Tibial nerve (tissue), 4 donors: ENCODE data around the gene GCLC. TPM values are rescaled to one million over a fixed set of nuclear protein-coding genes. Genes with fewer than 3 reads are reported as not detected.
A peak's percentile ranks its signal among the peaks of the same experiment; 100 is the strongest.

Experiments used
- DNase-seq, 2 donors: peaks; one replicate each; pipeline ENCODE4 v3.0.0-alpha.2; 2019; ENCODE audit warnings: low spot score in 2 of 2
- H3K27ac ChIP-seq, 4 donors: fragments of 200-600 bp; sonication (generic) in 3 of 4; one replicate each; pipeline ENCODE4 v1.5.1; 2017 to 2019; ENCODE audit warnings: mild to moderate bottlenecking in 1 of 4
- H3K27me3 ChIP-seq, 2 donors: fragments of 200-600 bp; sonication (generic) in 1 of 2; one replicate each; pipeline versions ENCODE4 v1.5.1 to v1.6.0; 2017 to 2019
- H3K36me3 ChIP-seq, 3 donors: fragments of 200-600 bp; sonication (generic); one replicate each; pipeline ENCODE4 v1.5.1; 2018 to 2019
- H3K4me1 ChIP-seq, 4 donors: fragments of 200-600 bp; sonication (generic) in 3 of 4; one replicate each; pipeline ENCODE4 v1.5.1; 2017 to 2019
- H3K4me3 ChIP-seq, 4 donors: fragments of 200-600 bp; sonication (generic) in 3 of 4; one replicate each; pipeline ENCODE4 v1.5.1; 2017 to 2019; ENCODE audit warnings: mild to moderate bottlenecking in 1 of 4, moderate library complexity in 1 of 4
- H3K9me3 ChIP-seq, 4 donors: fragments of 200-600 bp; sonication (generic) in 3 of 4; one replicate each; pipeline ENCODE4 v1.5.1; 2017 to 2019
- EP300 ChIP-seq, 2 donors: sonication (generic); formaldehyde crosslinking; IDR thresholded peaks; one replicate each; pipeline ENCODE4 v1.6.1; 2017; ENCODE audit warnings: antibody characterized with exemption in 2 of 2, mild to moderate bottlenecking in 1 of 2
- POLR2A ChIP-seq, 2 donors: fragments of 450-650 bp; IDR thresholded peaks; one replicate each; pipeline ENCODE4 v1.6.1; 2017; ENCODE audit warnings: antibody characterized with exemption in 2 of 2, mild to moderate bottlenecking in 2 of 2, moderate library complexity in 2 of 2
- WGBS, 2 donors: methylation state at CpG; one replicate each; pipeline ENCODE4 v1.1.5; 2018; 5-methylcytosine and 5-hydroxymethylcytosine counted together
- total RNA-seq, 4 donors: library from RNA; depleted of rRNA; stranded (reverse); fragments of >200 nt; gene quantifications; one replicate each; pipeline ENCODE4 v1.1.0, GENCODE V29; 2016
- TF ChIP-seq, protein P1 (sequence below), 5 experiments: fragments of 200-600 bp in 3 of 5; fragments of 450-650 bp in 2 of 5; sonication (generic) in 3 of 5; IDR thresholded peaks; one replicate each; pipeline ENCODE4 v1.5.1; 2016 to 2019; ENCODE audit warnings: antibody characterized with exemption in 5 of 5, mild to moderate bottlenecking in 3 of 5, moderate library complexity in 2 of 5

GCLC gene
- 10 to 100 TPM; 21.8 to 43.2 (median 32.0) TPM for total RNA-seq

DNA sequence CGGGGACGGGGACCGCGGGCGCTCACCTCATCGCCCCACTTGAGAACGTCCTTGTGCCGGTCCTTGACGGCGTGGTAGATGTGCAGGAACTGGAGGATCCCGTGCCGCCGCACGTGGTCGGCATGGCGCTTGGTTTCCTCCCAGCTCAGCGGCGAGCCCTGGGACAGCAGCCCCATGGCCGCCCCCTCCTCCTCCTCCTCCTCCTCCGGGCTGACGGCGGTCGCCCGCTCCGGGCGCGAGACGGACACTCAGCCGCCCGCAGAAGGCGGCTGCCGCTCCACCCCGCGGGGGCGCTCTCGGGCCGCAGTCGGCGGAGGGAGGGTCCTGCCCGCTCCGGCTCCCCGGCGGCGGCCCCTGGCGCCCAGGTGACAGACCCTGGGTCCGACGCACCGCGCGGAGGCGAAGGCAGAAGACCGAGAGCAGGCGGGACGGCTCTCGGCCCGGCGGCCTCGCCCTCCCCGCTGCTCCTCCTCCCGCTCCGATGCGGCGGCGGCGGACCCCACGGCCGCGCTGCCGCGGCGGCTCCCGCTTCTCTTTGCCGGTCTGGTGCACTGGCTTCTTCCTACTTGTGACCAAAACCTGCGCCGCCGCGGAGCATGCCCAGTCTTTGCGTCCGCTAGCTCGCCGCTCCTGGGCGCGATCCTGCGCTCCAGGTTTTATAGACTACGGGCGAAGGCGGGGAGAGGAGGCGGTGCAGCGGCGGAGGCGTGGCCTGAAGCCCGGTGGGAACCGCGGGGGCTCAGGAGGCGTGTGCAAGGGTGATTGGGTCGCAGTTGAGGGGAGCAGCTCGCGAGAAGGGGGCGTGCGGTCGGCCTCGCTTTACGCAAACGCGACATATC lies at the start of gene GCLC:
GCLC (minus strand) TSS at position 632 of the 839 bp plus-strand sequence; CDS start at position 176, 456 bp downstream.
- peaks cover 0 to 51% (median 20%) of the 10 kb centered on the region in 4 donors for H3K4me1 ChIP-seq
- 1% methylated on average over 63 to 101 of the region's 105 CpGs for WGBS, 2 donors
- DNase-seq = peak; percentile 90 to 94
- H3K36me3 ChIP-seq = peaks cover 0 to 8% (median 0%) of the 10 kb centered on the region in 3 donors
- H3K27ac ChIP-seq = peak within 1 kb of the TSS; percentile 83 to 97 (median 93)
- TF ChIP-seq, protein P1, sequence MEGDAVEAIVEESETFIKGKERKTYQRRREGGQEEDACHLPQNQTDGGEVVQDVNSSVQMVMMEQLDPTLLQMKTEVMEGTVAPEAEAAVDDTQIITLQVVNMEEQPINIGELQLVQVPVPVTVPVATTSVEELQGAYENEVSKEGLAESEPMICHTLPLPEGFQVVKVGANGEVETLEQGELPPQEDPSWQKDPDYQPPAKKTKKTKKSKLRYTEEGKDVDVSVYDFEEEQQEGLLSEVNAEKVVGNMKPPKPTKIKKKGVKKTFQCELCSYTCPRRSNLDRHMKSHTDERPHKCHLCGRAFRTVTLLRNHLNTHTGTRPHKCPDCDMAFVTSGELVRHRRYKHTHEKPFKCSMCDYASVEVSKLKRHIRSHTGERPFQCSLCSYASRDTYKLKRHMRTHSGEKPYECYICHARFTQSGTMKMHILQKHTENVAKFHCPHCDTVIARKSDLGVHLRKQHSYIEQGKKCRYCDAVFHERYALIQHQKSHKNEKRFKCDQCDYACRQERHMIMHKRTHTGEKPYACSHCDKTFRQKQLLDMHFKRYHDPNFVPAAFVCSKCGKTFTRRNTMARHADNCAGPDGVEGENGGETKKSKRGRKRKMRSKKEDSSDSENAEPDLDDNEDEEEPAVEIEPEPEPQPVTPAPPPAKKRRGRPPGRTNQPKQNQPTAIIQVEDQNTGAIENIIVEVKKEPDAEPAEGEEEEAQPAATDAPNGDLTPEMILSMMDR (IDR thresholded peaks at IDR 0.05) = peak; percentile 62 to 92 (median 86)
- peak; percentile 73 to 91 for TF ChIP-seq EP300 (IDR thresholded peaks at IDR 0.05)
- TF ChIP-seq POLR2A (IDR thresholded peaks at IDR 0.05) = peak; percentile 89 to 97
- H3K27me3 ChIP-seq = no peaks in the 10 kb centered on the region
- H3K9me3 ChIP-seq = no peaks in the 10 kb centered on the region
- H3K4me3 ChIP-seq = peak within 1 kb of the TSS; percentile 78 to 97 (median 90)

DNA sequence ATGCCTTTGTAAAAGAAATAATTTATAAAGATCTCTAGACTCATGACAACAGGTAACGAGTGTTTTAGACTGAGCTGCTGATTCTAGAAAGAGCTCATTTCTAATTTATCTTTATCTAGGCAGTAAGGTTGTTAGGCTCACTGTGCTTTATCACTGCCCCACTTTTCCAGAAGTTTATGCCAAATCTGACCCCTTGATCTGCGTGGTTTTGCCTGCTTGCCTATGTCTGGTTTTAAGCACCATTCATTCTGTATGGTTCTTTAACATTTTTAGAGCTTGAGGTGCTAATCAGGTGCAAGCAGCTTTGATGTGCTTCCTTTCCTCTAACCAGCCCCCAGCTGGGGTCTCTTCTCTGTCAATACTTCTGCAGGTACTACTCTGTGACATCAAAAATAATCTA lies 49.7 kb upstream of the GCLC start:
- no peak for DNase-seq
- Histone ChIP-seq H3K4me3 (no peak overlapping the region), H3K27me3 (no peaks in the 10 kb centered on the region), H3K9me3 (no peaks in the 10 kb centered on the region), H3K36me3 (no peaks in the 10 kb centered on the region), H3K4me1 (no peaks in the 10 kb centered on the region), H3K27ac (no peak overlapping the region)
- 87 to 90% methylated on average over 2 of the region's 2 CpGs for WGBS, 2 donors
- TF ChIP-seq, protein P1 (IDR thresholded peaks at IDR 0.05) = no peak
- TF ChIP-seq POLR2A (IDR thresholded peaks at IDR 0.05) = no peak
- TF ChIP-seq EP300 (IDR thresholded peaks at IDR 0.05) = no peak

DNA sequence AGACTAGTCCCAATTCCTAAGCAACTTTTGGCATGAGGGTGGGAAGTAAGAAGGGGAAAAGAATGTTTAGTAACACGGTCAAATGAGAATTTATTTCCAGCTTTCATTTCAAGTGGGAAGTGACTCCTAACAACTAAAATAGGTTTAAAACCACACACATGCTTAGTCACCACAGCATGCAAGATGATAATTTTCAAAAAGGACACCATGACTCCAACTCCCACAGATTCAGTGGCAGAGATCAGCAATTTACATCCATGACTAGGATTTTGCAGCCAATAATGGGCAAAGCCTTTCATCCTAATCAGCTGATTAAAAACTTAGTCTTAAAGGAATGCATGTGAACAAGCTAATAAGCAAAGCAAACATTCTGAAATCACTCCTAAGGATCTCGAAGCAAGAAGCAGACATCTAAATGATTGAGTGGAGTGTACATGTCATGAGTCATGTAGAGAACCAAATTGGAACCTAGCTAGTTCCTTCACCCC lies 48.1 kb upstream of the GCLC start:
- WGBS, 2 donors = 54 to 69% methylated on average over 2 of the region's 2 CpGs

DNA sequence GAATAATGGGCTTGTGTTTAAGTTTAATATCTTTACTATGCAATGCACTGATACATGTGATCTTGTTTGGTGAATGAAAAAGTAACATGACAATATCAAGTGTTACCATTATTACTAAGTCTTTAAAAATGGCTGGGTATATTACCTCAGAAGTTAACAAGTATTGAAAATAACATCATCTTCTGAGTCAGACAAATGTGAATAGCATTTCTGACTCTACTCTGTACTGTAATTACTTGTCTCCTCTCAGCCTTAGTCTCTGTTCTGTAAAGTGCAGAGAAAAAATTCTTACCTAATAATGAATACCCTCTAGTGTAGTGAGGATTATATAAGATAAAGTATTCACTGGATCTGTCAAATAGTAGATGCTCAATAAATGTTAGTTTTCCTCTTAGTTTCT lies 47.0 kb upstream of the GCLC start:
- H3K27ac ChIP-seq = no peak overlapping the region
- DNase-seq = no peak
- no peaks in the 10 kb centered on the region for H3K4me1 ChIP-seq
- H3K27me3 ChIP-seq = no peaks in the 10 kb centered on the region
- TF ChIP-seq, protein P1 (IDR thresholded peaks at IDR 0.05) = no peak
- TF ChIP-seq EP300 (IDR thresholded peaks at IDR 0.05) = no peak
- no peak for TF ChIP-seq POLR2A (IDR thresholded peaks at IDR 0.05)
- H3K36me3 ChIP-seq = no peaks in the 10 kb centered on the region
- no peak overlapping the region for H3K4me3 ChIP-seq
- H3K9me3 ChIP-seq = no peaks in the 10 kb centered on the region

More for the DNA sequence above, 48.1 kb upstream of the GCLC start:
- no peaks in the 10 kb centered on the region for H3K4me1 ChIP-seq
- TF ChIP-seq POLR2A (IDR thresholded peaks at IDR 0.05) = no peak
- no peak for TF ChIP-seq EP300 (IDR thresholded peaks at IDR 0.05)
- TF ChIP-seq, protein P1 (IDR thresholded peaks at IDR 0.05) = no peak
- H3K4me3 ChIP-seq = no peak overlapping the region
- no peaks in the 10 kb centered on the region for H3K36me3 ChIP-seq
- H3K9me3 ChIP-seq = no peaks in the 10 kb centered on the region
- H3K27ac ChIP-seq = no peak overlapping the region
- DNase-seq = no peak
- H3K27me3 ChIP-seq = no peaks in the 10 kb centered on the region

DNA sequence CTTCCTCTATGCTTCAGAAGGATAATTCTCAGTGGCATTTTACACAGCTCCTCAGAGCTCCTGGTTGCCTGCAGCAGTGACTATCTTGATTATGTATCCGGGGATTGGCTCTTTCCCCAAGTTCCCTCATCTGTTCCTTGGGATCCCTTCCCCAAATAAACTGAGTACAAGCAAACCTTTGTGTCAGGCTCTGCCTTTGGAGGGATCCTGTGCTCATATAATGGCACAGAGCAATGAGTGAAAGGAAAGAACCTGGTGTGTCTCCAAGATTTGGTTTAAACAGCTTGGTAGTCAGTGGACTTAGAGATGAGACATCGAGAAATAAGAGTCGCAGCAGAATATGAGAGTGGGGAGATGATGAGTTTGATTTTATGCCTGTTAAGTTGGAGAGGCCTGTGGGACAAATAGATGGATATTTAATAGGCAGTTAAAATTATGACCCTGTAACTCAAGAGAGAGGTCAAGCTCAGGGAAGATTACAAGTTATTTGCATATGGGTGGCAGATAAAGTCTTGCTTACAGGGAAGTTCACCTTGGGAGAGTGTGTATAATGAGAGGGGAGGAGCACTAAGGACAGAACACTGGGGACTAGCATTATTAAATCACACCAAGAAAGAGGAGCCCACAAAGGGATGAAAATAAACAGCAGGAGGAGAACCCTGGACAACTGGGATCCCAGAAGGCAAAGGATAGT lies 44.1 kb upstream of the GCLC start:
- H3K27me3 ChIP-seq = no peaks in the 10 kb centered on the region
- whole genome bisulfite sequencing, 2 donors = 59 to 68% methylated on average over 3 of the region's 3 CpGs
- no peaks in the 10 kb centered on the region for H3K36me3 ChIP-seq
- no peaks in the 10 kb centered on the region for H3K9me3 ChIP-seq
- no peak for DNase-seq
- H3K27ac ChIP-seq = no peak overlapping the region
- H3K4me3 ChIP-seq = no peak overlapping the region
- H3K4me1 ChIP-seq = no peaks in the 10 kb centered on the region
- TF ChIP-seq, protein P1 (IDR thresholded peaks at IDR 0.05) = no peak
- TF ChIP-seq POLR2A (IDR thresholded peaks at IDR 0.05) (no peak), EP300 (IDR thresholded peaks at IDR 0.05) (no peak)
